Epithelial cell of proximal tubule (primary cell): ENCODE data around the gene ABCA9. TPM values are rescaled to one million over a fixed set of nuclear protein-coding genes. Genes with fewer than 3 reads are reported as not detected.
A peak's percentile ranks its signal among the peaks of the same experiment; 100 is the strongest.
"Not testable (repeated sequence)": the region's sequence is repeated elsewhere in the genome, so short reads cannot be mapped to it uniquely, and the experiment has no call there.

ENCODE experiments used
- DNase-seq: peaks from one replicate; pipeline ENCODE4 v3.0.0-alpha.2; 2011; ENCODE audit warnings: low read depth
- H3K4me3 ChIP-seq: 2 replicates; pipeline ENCODE4 v1.5.1; 2011; ENCODE audit warnings: low read depth, mild to moderate bottlenecking, low read length
- CTCF ChIP-seq: conservative IDR thresholded peaks from 2 replicates; pipeline ENCODE4 v1.5.1; 2012; ENCODE audit warnings: low read depth, mild to moderate bottlenecking, low read length
- total RNA-seq: library from RNA; depleted of rRNA; stranded (reverse); fragments of >200 nt; gene quantifications from 2 replicates; pipeline ENCODE4 v1.2.3, GENCODE V29; 2015

The ABCA9 gene
- total RNA-seq, 1 donor from 2014 or later = not detected

- H3K4me3 ChIP-seq = no peak overlapping the region
- TF ChIP-seq CTCF = no peak
- no peak for DNase-seq
Measured at GRCh38 chr17:68944435-68945035, 116.2 kb downstream of the ABCA9 start.

- not testable (repeated sequence) for H3K4me3 ChIP-seq, DNase-seq
Measured at GRCh38 chr17:68943812-68944182, 116.9 kb downstream of the ABCA9 start.

GRCh38 chr17:68943123-68943811 lies 117.5 kb downstream of the ABCA9 start:
- H3K4me3 ChIP-seq = no peak overlapping the region
- no peak for TF ChIP-seq CTCF
- DNase-seq = no peak

GRCh38 chr17:68942389-68942788 lies 118.3 kb downstream of the ABCA9 start:
- no peak for DNase-seq
- TF ChIP-seq CTCF = no peak

DNA sequence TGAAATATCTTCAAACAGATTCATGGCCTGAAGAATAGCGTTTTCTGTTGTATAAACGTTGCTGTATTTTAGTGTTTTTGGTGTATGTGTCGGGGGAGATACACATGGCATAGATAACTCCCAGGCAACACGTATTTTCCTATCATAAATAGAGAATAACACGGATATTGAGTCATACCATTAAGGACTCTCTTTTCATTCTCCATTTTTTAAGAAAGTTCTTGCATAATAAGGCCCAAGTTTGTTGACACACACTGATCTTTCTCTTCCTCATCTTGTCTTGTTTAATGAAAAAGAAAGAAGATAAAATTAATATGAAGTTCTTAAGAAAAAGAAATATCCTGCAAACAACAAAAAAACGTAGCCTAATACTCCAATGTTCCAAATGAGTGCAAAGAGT lies 119.0 kb downstream of the ABCA9 start:
- no peak for DNase-seq
- TF ChIP-seq CTCF = no peak
- no peak overlapping the region for H3K4me3 ChIP-seq

More at GRCh38 chr17:68942389-68942788, 118.3 kb downstream of the ABCA9 start:
- no peak overlapping the region for H3K4me3 ChIP-seq

DNA sequence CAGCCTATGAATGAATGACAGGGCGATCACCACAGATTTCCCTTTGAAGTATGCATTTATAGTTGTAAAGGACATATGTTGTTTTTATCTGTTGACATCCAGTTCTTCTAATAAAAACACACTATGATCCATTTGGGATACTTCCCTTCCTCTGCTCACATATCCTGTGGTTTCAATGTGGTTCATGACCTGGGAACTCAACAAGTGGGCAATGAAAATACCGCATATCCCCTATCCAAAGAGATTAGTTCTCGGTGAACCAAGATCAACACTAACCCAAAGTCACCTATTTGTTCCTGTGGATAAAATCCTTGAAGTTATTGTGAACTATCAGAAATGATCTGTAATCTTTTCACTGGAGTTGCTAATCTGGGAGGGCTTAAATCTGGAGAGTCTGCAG lies 121.5 kb downstream of the ABCA9 start:
- no peak for DNase-seq
- no peak for TF ChIP-seq CTCF
- no peak overlapping the region for H3K4me3 ChIP-seq

GRCh38 chr17:68937890-68938514 lies 122.7 kb downstream of the ABCA9 start:
- peak; percentile 6 for DNase-seq
- TF ChIP-seq CTCF = no peak
- no peak overlapping the region for H3K4me3 ChIP-seq
